Neural cell (in vitro differentiated cells): Measurements from ENCODE around the gene IGSF5. TPM values are rescaled to one million over a fixed set of nuclear protein-coding genes. Genes with fewer than 3 reads are reported as not detected.

Source experiments
- H2AFZ ChIP-seq: fragments of 200-600, 300-800 bp; sonication (generic), shearing (Covaris generic); 2 replicates; pipeline ENCODE4 v1.6.0; 2014; ENCODE audit warnings: low read depth, mild to moderate bottlenecking, antibody characterized with exemption, low read length, moderate library complexity
- H3F3A ChIP-seq: fragments of 200-600 bp; shearing (Covaris generic); 2 replicates; pipeline ENCODE4 v1.6.1; 2016; ENCODE audit warnings: mild to moderate bottlenecking, moderate library complexity, mixed read lengths, antibody characterized with exemption, low read length; ENCODE audit not compliant: insufficient read depth, poor library complexity, severe bottlenecking
- H3K27ac ChIP-seq: fragments of 200-600, 300-800 bp; sonication (generic), shearing (Covaris generic); 2 replicates; pipeline ENCODE4 v1.5.1; 2014; ENCODE audit warnings: mild to moderate bottlenecking, low read length, moderate library complexity
- H3K27me3 ChIP-seq: fragments of 300-800, 200-600 bp; sonication (generic), shearing (Covaris generic); 2 replicates; pipeline ENCODE4 v1.6.0; 2014; ENCODE audit warnings: mild to moderate bottlenecking, low read depth, low read length, moderate library complexity; ENCODE audit not compliant: insufficient read depth
- H3K36me3 ChIP-seq: fragments of 300-800, 200-600 bp; sonication (generic), shearing (Covaris generic); 2 replicates; pipeline ENCODE4 v1.5.1; 2014; ENCODE audit warnings: mild to moderate bottlenecking, antibody characterized with exemption, low read length, moderate library complexity; ENCODE audit not compliant: insufficient read depth
- H3K4me2 ChIP-seq: fragments of 300-800, 200-600 bp; sonication (generic), shearing (Covaris generic); 2 replicates; pipeline ENCODE4 v1.6.0; 2014; ENCODE audit warnings: mild to moderate bottlenecking, low read length
- H3K4me3 ChIP-seq: fragments of 300-800, 200-600 bp; sonication (generic), shearing (Covaris generic); 2 replicates; pipeline ENCODE4 v1.5.1; 2014; ENCODE audit warnings: mild to moderate bottlenecking, low read length, moderate library complexity
- H3K79me2 ChIP-seq: fragments of 200-600 bp; shearing (Covaris generic); replicated peaks from 2 replicates; pipeline ENCODE4 v1.6.0; 2014; ENCODE audit warnings: mild to moderate bottlenecking, low read length, moderate library complexity; ENCODE audit not compliant: insufficient read depth
- H3K9ac ChIP-seq: fragments of 300-800, 200-600 bp; sonication (generic), shearing (Covaris generic); 2 replicates; pipeline ENCODE4 v1.6.1; 2016; ENCODE audit warnings: mild to moderate bottlenecking, low read length, mixed read lengths
- H3K9me2 ChIP-seq: fragments of 200-600 bp; shearing (Covaris generic); 2 replicates; pipeline ENCODE4 v1.6.1; 2016; ENCODE audit warnings: mild to moderate bottlenecking, low read length, mixed read lengths; ENCODE audit not compliant: insufficient read depth
- H3K9me3 ChIP-seq: fragments of 200-600, 300-800 bp; sonication (generic), shearing (Covaris generic); 2 replicates; pipeline ENCODE4 v1.6.1; 2016; ENCODE audit warnings: mild to moderate bottlenecking, mixed run types, low read length, moderate library complexity, mixed read lengths
- H4K20me1 ChIP-seq: fragments of 200-600 bp; shearing (Covaris generic); 2 replicates; pipeline ENCODE4 v1.6.1; 2016; ENCODE audit warnings: mild to moderate bottlenecking, mixed run types; ENCODE audit not compliant: insufficient read depth
- EP300 ChIP-seq: fragments of 450-650 bp; conservative IDR thresholded peaks from 2 replicates; pipeline ENCODE4 v1.6.1; 2014; ENCODE audit warnings: antibody characterized with exemption, mild to moderate bottlenecking, moderate library complexity; ENCODE audit not compliant: poor library complexity, severe bottlenecking
- EZH2 ChIP-seq: fragments of 200-600, 300-800 bp; shearing (Covaris generic), sonication (generic); IDR thresholded peaks from 2 replicates; pipeline ENCODE4 v1.6.1; 2014; ENCODE audit warnings: antibody characterized with exemption, low read length, borderline replicate concordance, mild to moderate bottlenecking; ENCODE audit not compliant: insufficient read depth, poor library complexity, severe bottlenecking
- MXI1 ChIP-seq: fragments of 450-650 bp; conservative IDR thresholded peaks from 2 replicates; pipeline ENCODE4 v1.6.1; 2014; ENCODE audit warnings: antibody characterized with exemption, mild to moderate bottlenecking; ENCODE audit not compliant: poor library complexity, severe bottlenecking
- POLR2AphosphoS5 ChIP-seq: IDR thresholded peaks from 2 replicates; pipeline ENCODE4 v1.6.1; 2012
- RAD21 ChIP-seq: fragments of 450-650 bp; conservative IDR thresholded peaks from 2 replicates; pipeline ENCODE4 v1.6.1; 2014; ENCODE audit warnings: antibody characterized with exemption, mild to moderate bottlenecking, moderate library complexity
- SMC3 ChIP-seq: fragments of 450-650 bp; conservative IDR thresholded peaks from 2 replicates; pipeline ENCODE4 v1.6.1; 2014; ENCODE audit warnings: antibody characterized with exemption, mild to moderate bottlenecking, moderate library complexity; ENCODE audit not compliant: poor library complexity
- TAF1 ChIP-seq: IDR thresholded peaks from 2 replicates; pipeline ENCODE4 v1.6.1; 2012; ENCODE audit warnings: low read depth
- polyA plus RNA-seq: library from polyadenylated mRNA; depleted of rRNA; stranded (reverse); fragments of >200 nt; gene quantifications from 2 replicates; pipeline ENCODE4 v1.2.3, GENCODE V29; 2014
- TF ChIP-seq, protein P1 (sequence below): fragments of 450-650 bp; IDR thresholded peaks from 2 replicates; pipeline ENCODE4 v1.5.1; 2014; ENCODE audit warnings: antibody characterized with exemption, mild to moderate bottlenecking, moderate library complexity; ENCODE audit not compliant: poor library complexity, severe bottlenecking
- TF ChIP-seq, protein P2 (sequence below): IDR thresholded peaks from 2 replicates; pipeline ENCODE4 v1.6.1; 2012; ENCODE audit warnings: borderline replicate concordance

Gene IGSF5
- polyA plus RNA-seq, 1 donor from 2014 or later = 1.1 TPM

DNA sequence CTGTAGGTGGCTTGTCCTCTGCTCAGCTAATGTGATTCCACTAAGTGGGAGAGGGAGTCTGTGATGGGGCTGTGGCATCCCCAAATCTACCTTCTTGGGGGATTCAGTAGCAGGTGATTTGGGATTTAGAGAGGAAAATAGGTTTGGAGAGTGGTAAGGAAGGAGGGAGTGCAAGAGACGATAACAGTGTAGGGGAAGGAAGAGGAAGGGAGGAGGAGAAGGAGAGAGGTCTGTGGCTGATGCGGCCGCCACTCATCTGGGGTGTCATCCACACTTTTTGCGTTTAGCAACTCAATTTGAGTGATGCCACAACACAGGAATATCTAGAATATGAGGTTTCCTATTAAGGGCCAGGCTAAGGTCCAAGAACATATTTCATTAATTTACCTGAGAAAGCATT, 98.5 kb downstream of the IGSF5 start:
- Histone ChIP-seq H3F3A (no peaks in the 10 kb centered on the region), H3K9ac (no peak overlapping the region)
- TF ChIP-seq, protein P1, sequence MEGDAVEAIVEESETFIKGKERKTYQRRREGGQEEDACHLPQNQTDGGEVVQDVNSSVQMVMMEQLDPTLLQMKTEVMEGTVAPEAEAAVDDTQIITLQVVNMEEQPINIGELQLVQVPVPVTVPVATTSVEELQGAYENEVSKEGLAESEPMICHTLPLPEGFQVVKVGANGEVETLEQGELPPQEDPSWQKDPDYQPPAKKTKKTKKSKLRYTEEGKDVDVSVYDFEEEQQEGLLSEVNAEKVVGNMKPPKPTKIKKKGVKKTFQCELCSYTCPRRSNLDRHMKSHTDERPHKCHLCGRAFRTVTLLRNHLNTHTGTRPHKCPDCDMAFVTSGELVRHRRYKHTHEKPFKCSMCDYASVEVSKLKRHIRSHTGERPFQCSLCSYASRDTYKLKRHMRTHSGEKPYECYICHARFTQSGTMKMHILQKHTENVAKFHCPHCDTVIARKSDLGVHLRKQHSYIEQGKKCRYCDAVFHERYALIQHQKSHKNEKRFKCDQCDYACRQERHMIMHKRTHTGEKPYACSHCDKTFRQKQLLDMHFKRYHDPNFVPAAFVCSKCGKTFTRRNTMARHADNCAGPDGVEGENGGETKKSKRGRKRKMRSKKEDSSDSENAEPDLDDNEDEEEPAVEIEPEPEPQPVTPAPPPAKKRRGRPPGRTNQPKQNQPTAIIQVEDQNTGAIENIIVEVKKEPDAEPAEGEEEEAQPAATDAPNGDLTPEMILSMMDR = no peak
- no peak for TF ChIP-seq MXI1
- TF ChIP-seq RAD21 = no peak

DNA sequence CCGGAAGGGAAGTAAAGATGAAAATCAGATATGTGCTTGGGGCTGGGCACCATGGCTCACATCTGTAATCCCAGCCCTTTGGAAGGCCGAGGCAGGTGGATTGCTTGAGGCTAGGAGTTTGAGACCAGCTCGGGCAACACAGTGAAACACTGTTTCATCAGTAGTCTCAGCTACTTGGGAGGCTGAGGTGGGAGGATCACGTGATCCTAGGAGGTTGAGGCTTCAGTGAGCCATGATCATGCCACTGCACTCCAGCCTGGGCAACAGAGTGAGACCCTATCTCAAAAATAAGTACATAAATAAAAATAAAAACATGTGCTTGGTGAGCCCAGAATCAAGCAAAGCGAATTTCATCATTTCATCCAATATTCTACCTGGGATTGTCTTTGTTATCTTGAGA, 98.9 kb downstream of the IGSF5 start:
- no peak overlapping the region for H3K9ac ChIP-seq
- no peaks in the 10 kb centered on the region for H3K27me3 ChIP-seq
- no peaks in the 10 kb centered on the region for H3F3A ChIP-seq
- no peaks in the 10 kb centered on the region for H4K20me1 ChIP-seq
- H3K79me2 ChIP-seq = no peaks in the 10 kb centered on the region
- no peak overlapping the region for H3K4me2 ChIP-seq
- no peak overlapping the region for H2AFZ ChIP-seq
- no peak overlapping the region for H3K4me3 ChIP-seq
- no peaks in the 10 kb centered on the region for H3K9me3 ChIP-seq
- H3K36me3 ChIP-seq = no peaks in the 10 kb centered on the region
- no peaks in the 10 kb centered on the region for H3K9me2 ChIP-seq
- TF ChIP-seq SMC3 (no peak), POLR2AphosphoS5 (no peak), TAF1 (no peak), EP300 (no peak), EZH2 (no peak), RAD21 (no peak), MXI1 (no peak)
- TF ChIP-seq, protein P1 = no peak
- TF ChIP-seq, protein P2, sequence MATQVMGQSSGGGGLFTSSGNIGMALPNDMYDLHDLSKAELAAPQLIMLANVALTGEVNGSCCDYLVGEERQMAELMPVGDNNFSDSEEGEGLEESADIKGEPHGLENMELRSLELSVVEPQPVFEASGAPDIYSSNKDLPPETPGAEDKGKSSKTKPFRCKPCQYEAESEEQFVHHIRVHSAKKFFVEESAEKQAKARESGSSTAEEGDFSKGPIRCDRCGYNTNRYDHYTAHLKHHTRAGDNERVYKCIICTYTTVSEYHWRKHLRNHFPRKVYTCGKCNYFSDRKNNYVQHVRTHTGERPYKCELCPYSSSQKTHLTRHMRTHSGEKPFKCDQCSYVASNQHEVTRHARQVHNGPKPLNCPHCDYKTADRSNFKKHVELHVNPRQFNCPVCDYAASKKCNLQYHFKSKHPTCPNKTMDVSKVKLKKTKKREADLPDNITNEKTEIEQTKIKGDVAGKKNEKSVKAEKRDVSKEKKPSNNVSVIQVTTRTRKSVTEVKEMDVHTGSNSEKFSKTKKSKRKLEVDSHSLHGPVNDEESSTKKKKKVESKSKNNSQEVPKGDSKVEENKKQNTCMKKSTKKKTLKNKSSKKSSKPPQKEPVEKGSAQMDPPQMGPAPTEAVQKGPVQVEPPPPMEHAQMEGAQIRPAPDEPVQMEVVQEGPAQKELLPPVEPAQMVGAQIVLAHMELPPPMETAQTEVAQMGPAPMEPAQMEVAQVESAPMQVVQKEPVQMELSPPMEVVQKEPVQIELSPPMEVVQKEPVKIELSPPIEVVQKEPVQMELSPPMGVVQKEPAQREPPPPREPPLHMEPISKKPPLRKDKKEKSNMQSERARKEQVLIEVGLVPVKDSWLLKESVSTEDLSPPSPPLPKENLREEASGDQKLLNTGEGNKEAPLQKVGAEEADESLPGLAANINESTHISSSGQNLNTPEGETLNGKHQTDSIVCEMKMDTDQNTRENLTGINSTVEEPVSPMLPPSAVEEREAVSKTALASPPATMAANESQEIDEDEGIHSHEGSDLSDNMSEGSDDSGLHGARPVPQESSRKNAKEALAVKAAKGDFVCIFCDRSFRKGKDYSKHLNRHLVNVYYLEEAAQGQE = no peak
- no peak overlapping the region for H3K27ac ChIP-seq

More for the DNA sequence above, 98.5 kb downstream of the IGSF5 start:
- H3K27ac ChIP-seq = no peak overlapping the region
- no peaks in the 10 kb centered on the region for H4K20me1 ChIP-seq
- H3K4me2 ChIP-seq = no peak overlapping the region
- H3K36me3 ChIP-seq = no peaks in the 10 kb centered on the region
- H3K79me2 ChIP-seq = no peaks in the 10 kb centered on the region
- no peak overlapping the region for H2AFZ ChIP-seq
- no peak overlapping the region for H3K4me3 ChIP-seq
- no peaks in the 10 kb centered on the region for H3K27me3 ChIP-seq
- no peaks in the 10 kb centered on the region for H3K9me3 ChIP-seq
- no peaks in the 10 kb centered on the region for H3K9me2 ChIP-seq
